Measurements from ENCODE around the gene NELL1.

DNA sequence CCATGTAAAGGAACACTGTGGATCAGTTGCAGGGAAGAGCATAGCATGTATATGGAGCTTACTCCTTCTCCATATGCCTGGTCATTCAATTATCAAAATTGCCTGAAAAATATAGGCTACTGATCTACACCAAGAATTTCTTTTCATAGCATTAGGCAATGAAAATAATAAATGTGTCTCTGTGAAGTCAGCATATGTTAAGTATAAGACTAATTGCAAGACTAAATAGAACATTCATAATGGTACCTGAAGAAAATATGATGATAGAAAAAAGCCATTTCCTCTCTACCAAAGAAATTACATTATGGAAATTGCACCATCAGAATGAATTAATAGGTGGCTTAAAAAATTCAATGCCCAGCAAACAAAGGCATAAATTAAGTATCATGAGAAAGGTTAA is 584.7 kb downstream of the NELL1 start:
- TF ChIP-seq, protein P1, sequence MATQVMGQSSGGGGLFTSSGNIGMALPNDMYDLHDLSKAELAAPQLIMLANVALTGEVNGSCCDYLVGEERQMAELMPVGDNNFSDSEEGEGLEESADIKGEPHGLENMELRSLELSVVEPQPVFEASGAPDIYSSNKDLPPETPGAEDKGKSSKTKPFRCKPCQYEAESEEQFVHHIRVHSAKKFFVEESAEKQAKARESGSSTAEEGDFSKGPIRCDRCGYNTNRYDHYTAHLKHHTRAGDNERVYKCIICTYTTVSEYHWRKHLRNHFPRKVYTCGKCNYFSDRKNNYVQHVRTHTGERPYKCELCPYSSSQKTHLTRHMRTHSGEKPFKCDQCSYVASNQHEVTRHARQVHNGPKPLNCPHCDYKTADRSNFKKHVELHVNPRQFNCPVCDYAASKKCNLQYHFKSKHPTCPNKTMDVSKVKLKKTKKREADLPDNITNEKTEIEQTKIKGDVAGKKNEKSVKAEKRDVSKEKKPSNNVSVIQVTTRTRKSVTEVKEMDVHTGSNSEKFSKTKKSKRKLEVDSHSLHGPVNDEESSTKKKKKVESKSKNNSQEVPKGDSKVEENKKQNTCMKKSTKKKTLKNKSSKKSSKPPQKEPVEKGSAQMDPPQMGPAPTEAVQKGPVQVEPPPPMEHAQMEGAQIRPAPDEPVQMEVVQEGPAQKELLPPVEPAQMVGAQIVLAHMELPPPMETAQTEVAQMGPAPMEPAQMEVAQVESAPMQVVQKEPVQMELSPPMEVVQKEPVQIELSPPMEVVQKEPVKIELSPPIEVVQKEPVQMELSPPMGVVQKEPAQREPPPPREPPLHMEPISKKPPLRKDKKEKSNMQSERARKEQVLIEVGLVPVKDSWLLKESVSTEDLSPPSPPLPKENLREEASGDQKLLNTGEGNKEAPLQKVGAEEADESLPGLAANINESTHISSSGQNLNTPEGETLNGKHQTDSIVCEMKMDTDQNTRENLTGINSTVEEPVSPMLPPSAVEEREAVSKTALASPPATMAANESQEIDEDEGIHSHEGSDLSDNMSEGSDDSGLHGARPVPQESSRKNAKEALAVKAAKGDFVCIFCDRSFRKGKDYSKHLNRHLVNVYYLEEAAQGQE (IDR thresholded peaks at IDR 0.05; ENCODE audit: low read depth, low read length) = no peak
- TF ChIP-seq EP300 (IDR thresholded peaks at IDR 0.05; ENCODE audit: borderline replicate concordance in 1 of 2, low read depth in 1 of 2, low read length in 1 of 2) (no peak), POLR2AphosphoS5 (IDR thresholded peaks at IDR 0.05; ENCODE audit: low read depth, low read length) (no peak), RCOR1 (IDR thresholded peaks at IDR 0.05; ENCODE audit: low read length) (no peak), SMC3 (IDR thresholded peaks at IDR 0.05; ENCODE audit: low read depth, low read length) (no peak), NRF1 (IDR thresholded peaks at IDR 0.05; ENCODE audit: low read depth, low read length) (no peak), SIN3A (IDR thresholded peaks at IDR 0.05; ENCODE audit: borderline replicate concordance, low read depth, low read length) (no peak), RFX5 (IDR thresholded peaks at IDR 0.05; ENCODE audit: low read length) (no peak)
- TF ChIP-seq, protein P2, sequence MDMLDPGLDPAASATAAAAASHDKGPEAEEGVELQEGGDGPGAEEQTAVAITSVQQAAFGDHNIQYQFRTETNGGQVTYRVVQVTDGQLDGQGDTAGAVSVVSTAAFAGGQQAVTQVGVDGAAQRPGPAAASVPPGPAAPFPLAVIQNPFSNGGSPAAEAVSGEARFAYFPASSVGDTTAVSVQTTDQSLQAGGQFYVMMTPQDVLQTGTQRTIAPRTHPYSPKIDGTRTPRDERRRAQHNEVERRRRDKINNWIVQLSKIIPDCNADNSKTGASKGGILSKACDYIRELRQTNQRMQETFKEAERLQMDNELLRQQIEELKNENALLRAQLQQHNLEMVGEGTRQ (IDR thresholded peaks at IDR 0.05; ENCODE audit: borderline replicate concordance, low read depth, low read length) = no peak
- TF ChIP-seq, protein P3, sequence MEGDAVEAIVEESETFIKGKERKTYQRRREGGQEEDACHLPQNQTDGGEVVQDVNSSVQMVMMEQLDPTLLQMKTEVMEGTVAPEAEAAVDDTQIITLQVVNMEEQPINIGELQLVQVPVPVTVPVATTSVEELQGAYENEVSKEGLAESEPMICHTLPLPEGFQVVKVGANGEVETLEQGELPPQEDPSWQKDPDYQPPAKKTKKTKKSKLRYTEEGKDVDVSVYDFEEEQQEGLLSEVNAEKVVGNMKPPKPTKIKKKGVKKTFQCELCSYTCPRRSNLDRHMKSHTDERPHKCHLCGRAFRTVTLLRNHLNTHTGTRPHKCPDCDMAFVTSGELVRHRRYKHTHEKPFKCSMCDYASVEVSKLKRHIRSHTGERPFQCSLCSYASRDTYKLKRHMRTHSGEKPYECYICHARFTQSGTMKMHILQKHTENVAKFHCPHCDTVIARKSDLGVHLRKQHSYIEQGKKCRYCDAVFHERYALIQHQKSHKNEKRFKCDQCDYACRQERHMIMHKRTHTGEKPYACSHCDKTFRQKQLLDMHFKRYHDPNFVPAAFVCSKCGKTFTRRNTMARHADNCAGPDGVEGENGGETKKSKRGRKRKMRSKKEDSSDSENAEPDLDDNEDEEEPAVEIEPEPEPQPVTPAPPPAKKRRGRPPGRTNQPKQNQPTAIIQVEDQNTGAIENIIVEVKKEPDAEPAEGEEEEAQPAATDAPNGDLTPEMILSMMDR (IDR thresholded peaks at IDR 0.05) = no peak
- TF ChIP-seq, protein P4, sequence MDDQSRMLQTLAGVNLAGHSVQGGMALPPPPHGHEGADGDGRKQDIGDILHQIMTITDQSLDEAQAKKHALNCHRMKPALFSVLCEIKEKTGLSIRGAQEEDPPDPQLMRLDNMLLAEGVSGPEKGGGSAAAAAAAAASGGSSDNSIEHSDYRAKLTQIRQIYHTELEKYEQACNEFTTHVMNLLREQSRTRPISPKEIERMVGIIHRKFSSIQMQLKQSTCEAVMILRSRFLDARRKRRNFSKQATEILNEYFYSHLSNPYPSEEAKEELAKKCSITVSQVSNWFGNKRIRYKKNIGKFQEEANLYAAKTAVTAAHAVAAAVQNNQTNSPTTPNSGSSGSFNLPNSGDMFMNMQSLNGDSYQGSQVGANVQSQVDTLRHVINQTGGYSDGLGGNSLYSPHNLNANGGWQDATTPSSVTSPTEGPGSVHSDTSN (IDR thresholded peaks at IDR 0.05) = no peak
